Stimulated activated CD8-positive, alpha-beta memory T cell treated with anti-CD3 and anti-CD28 coated beads, Interleukin-12 subunit alpha, Interleukin-12 subunit beta, amount 100 ng/mL, for 4 hours (primary cell): ENCODE measurements around the gene CALML3.

Experiments
- DNase-seq: peaks from one replicate; pipeline ENCODE4 v3.0.0-alpha.2; 2020; ENCODE audit warnings: low read depth

The CALML3 gene

DNA sequence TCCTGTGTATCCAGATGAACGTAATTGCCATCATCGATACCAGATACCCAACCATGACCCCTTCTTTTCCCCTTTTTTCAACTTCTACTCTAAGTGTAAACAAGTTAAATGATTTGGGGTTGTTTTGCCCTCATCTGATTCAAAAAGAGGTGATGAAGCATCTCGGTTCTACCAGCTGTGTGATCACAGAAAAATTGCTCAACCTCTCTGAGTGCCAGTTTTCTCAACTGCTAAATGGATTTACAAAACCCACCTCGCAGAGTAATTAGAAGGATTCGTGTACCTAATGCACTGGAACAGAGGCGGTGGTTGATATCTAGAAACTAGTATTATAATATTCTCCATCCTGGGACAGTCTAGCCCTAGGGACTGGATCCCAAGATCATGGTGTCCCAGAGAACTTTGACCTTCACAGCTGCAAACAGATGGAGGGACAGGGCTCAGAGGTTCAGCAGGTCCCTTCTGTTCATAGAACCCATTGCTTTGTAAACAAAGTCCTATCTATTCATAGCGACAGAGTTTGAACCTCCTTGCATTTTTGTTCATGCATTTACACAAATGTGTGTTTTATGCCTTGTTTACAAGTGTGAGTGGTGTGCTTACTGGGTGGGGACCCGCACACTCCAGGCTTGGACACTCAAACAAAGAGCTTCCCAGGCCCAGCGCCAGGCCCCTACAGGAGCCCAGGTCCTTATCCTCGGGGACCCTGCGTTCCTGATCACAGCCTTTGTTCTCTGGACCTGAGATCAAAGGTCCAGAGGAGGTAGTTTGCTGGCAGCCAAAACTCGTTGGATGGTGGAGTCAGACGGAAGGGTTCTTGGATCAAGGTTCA lies 46.4 kb downstream of the CALML3 start:
- no peak for DNase-seq

DNA sequence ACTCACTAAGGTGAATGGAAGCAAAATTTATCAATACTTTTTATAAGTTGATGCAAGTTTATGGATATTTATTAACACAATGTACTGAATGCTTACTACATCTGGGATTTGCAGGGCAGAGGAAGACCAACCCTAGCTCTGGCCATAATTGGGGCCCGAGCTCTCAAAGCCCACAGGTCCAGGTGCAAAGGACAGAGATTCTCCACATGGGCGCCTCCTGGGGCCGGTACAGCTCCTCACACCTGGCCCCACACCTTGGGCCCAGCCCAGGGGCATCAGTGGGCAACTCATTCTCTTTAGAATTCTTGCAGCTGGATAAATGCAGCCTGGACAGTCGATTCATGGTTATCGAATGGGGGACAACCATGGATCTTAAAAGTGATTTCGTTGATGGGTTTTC lies 47.1 kb downstream of the CALML3 start:
- no peak for DNase-seq

DNA sequence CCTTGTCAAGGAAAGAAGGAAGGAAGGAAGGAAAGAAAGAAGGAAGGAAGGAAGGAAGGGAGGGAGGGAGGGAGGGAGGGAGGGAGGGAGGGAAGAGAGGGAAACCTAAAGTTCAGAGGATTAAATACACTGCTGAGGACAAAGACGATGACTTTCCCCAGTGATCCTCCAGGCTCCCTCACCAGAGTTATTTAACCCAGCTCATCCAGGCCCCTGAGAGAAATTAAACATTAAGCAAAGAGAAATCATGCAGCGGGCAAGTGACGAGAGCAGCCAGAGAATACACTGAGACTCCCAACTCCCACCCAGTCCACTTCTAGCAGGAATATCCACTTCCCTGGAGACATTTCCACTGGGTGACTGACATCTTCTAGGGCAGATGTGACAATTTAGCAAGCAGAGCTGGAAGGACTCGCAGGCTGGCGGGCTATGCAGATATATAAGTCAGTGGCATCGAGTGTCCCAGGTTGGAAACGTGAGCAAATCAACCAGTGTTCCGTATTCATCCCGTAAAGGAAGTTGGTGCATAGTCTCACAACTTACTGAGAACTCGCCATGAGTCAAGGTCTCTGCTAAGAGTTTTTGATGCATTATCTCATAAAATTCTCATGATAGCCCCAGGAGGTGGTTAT lies 48.7 kb downstream of the CALML3 start:
- DNase-seq = no peak

DNA sequence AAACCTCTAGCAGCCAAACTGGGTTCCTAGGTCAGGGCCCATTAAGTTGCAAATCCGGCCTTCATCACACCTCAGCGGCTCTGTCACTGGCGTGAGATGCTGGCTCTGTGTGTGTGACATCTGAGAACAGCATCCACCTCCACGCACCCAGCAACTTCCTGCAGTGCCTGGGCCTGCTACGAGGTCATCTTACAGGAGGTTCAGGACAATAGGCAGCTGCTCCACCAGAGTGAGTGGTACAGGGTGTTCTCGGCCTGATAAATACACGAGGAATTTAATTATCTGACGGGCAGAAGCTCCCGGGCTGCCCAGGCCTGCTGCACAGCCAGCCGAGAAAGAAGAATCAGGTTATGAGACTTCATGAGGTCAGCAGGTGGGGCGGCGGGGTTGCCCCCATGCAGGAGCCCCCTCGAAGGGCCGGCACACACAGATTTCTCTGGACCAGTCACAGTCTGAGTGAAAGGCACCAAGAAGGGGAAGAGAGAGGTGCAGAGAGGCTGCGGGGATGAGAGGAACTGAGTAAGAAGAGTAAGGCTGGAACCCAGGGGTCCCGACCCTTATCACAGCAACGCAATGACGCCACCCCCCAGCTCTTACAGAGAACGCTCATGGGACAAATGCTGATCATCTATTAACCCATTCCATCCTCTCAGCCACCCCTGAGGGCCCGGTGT lies 49.3 kb downstream of the CALML3 start:
- no peak for DNase-seq

DNA sequence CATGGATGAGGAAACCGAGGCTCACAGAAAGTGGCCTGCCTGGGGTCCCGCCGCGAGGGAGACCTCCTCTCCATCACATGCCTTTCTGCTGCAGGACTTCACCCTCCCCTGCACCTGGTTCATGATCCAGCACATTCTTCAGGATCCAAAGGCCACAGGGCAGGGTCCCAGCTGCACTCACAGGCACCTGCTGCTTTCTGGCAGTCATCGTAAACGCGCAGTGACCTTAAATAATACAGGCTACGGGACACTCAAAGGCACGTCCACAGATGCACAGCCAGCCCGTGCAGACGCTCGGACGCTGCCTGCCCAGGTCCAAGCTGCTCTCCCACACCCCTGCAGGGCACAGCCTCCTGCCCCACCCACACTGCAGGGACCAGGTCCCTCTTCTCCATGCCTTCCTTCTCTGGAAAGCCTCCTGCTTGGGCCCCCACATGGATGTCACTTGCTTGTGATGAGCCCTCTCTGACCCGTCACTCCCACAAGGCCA lies 49.9 kb downstream of the CALML3 start:
- no peak for DNase-seq

DNA sequence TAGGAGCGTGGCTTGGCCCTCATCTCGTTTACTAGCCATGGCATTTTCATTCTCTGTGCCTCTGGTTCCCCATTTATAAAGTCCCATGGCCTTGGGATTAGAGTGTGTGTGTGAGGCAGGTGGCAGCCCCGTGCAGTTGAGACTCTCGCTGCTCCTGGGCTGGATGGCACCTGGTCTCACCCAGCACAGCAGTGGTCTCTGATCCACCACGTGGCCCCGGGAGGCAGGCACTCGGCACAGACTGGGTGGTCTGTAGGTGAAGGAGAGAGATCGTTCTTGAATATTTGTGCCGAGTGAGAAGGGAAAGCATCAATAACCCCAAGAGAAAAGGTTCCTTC lies 50.4 kb downstream of the CALML3 start:
- no peak for DNase-seq

DNA sequence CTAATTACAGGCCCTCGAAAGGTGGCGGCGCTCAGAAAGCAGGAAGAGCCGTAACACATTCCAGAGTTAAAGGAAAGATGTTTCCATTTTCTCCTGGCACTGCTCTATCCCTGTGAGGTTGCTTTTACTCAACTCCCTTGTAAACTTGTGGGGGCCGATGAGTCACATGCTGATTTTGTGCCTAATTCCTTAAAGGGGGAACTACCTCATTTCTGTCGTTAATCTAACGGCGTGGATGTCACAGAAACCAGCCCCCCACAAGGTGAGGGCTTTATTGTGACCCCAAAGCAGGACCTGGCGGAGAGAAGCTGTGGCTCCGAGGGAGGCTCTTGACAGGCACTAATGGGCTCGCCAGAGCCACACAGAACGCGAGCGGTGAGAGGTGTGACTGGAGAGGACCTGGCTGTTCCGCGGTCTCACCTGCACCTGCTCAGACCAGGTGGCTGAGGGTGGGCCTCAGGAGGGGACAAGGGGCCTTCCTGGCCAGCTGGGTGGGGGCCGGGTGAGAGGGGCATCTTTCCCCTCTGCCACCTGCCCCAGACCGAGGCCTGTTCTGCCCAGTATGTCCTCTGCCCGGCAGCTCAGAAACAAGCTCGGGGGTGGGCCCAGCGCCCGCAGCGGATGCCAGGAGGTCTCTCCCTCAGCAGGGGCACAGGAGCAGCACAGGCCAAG lies 50.9 kb downstream of the CALML3 start:
- DNase-seq = no peak

DNA sequence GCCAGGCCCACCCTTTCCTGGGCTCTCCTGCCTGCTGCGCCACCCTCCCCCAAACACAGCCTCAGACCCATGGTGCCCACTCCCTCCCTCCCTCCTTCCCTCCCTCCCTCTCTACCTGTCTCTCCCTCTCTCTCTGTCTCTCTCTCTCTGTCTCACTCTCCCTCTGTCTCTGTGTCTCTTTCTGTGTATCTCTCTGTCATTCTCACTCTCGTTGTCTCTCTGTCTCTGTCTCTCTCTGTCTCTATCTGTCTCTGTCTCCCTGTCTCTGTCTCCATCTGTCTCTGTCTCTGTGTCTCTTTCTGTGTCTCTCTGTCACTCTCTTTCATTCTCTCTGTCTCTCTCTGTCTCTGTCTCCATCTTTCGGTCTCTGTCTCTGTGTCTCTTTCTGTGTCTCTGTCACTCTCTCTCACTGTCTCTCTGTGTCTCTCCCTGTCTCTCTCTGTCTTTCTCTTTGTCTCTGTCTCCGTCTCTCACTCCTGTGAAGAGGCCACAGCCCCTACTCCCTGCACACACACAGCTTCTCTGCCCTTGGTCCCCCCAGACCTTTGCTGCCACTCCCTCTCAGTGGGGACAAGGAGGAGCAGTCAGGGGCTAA lies 51.5 kb downstream of the CALML3 start:
- no peak for DNase-seq
